Measurements from ENCODE around the gene TENM4.

The TENM4 gene

DNA sequence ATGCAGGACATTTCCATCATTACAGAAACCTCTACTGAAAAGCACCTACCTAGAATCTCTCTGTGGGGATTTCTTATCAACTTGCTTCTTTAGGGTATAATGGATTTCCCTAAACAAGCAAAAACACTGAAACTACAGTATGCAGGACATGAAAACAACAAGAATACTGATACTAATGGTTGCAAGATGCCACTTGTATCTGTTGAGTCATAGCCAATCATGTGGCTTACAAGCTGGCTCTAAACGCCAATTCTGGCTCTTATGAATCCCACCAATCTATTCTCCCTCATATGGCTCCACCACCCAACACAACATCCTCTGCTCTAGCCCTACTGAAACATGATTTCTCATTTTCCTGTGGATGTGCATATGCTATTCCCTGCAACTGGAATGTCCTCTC is 22.6 kb downstream of the TENM4 start:
- DNase-seq (ENCODE audit: low read depth in 3 of 3): no peak

DNA sequence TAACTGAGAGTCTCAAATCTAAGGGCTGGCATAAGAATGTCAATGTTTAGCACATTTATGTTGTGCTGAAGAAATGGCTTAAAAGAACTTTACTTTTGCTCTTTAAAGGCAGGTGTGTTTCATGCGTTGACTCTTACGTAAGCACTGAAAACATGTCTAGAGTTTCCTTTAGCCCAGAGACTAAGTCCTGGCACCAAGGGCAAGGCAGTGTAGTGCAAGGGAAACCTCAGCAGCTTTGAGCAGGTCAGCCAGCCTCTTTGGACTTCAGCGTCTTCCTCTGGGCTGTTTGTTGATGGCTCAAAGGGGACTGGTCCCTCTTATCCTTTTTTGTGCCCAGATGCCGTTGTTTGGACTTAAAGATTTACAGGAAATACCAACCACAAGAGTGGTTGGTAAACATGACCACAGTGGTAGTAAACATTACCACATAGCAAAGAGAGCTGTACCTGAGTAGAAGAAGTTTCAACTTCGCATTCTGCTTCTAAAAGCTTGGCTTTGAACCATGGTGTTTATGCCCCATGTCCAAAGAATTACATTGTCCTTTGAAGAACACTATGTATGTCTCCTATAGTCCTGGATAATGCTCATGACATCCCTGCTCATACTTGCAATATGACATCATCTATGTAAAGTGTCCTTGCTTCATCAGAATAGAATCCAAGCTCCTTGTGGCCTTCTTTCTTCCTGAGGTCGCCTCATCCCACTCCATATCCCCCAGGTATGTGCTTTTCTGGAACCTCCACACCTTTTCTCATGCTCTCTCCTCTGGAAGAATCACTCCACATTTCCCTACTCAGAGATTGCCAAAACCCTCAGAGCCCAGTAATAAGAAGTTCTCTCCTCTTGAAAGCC is 23.5 kb downstream of the TENM4 start:
- DNase-seq (ENCODE audit: low read depth in 3 of 3): no peak

- DNase-seq (ENCODE audit: low read depth in 3 of 3): no peak
Observed at GRCh38 chr11:79415912-79416311, 24.9 kb downstream of the TENM4 start.

GRCh38 chr11:79415411-79415810 is 25.4 kb downstream of the TENM4 start:
- DNase-seq (ENCODE audit: low read depth in 3 of 3): no peak

- no peak for DNase-seq (ENCODE audit: low read depth in 3 of 3)
Observed at GRCh38 chr11:79414644-79415317, 26.0 kb downstream of the TENM4 start.

GRCh38 chr11:79414041-79414440 is 26.8 kb downstream of the TENM4 start:
- no peak for DNase-seq (ENCODE audit: low read depth in 3 of 3)

GRCh38 chr11:79413268-79413667 is 27.6 kb downstream of the TENM4 start:
- DNase-seq (ENCODE audit: low read depth in 3 of 3): no peak

- DNase-seq (ENCODE audit: low read depth in 3 of 3): no peak
Observed at GRCh38 chr11:79412761-79413160, 28.1 kb downstream of the TENM4 start.

GRCh38 chr11:79409330-79409729 is 31.5 kb downstream of the TENM4 start:
- DNase-seq (ENCODE audit: low read depth in 3 of 3): no peak

DNA sequence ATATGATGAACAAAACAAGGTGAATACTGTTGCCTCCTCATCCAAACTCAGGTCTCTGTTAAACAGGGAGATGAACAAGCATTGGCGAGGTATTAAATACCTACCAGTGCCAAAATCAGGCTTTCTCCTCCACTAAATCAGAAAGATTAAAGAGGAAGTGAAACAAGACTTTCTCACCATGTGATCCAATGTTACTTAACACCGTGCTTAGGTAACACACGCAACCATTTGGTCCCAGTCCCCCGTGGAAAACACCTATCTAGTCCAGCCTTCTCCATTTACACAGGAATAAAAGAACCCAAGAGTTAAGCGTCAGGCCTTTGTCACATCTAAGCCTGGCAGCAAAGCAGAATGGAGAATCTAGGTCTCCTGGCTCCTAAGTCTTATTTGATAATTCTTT is 34.5 kb downstream of the TENM4 start:
- no peak for DNase-seq (ENCODE audit: low read depth in 3 of 3)

- DNase-seq (ENCODE audit: low read depth in 3 of 3): no peak
Observed at GRCh38 chr11:79404806-79405205, 36.0 kb downstream of the TENM4 start.

DNA sequence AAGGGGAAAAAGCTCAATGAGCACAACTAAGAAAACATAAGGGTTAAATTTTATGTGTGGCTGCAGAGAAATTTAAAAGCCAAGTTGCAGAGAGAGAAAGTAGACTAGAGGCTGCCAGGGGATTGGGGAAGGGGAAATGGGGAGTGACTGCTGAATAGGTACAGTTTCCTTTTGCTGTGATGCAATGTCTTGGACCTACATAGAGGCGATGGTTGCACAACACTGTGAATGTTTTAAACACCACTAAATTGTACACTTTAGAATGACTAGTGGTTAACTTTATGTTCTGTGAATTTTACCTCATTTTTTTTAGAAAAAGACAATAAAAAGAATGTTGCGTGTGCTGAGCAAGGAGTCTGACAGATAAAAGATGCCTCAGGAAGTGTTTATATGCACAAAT is 36.5 kb downstream of the TENM4 start:
- no peak for DNase-seq (ENCODE audit: low read depth in 3 of 3)

GRCh38 chr11:79403839-79404238 is 37.0 kb downstream of the TENM4 start:
- DNase-seq (ENCODE audit: low read depth in 3 of 3): no peak

DNA sequence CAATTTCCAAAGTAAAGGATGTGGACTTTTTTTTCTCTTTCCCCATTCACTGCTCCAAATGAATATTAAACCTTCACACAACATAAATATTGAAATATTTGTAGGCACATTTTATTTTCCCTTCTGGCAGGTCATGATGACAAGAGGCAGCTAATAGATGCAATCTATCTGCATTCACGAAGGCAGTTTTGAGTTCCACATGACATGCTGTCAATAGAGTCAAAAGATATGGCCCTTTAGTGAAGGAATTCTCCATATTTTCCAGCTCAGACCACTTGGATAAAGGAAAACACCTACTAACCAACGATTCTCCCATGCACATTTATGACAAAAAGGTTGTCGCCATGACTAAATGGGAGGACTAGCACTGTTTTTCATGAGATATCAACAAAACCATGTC is 37.9 kb downstream of the TENM4 start:
- DNase-seq (ENCODE audit: low read depth in 3 of 3): no peak

GRCh38 chr11:79400717-79401330 is 40.0 kb downstream of the TENM4 start:
- DNase-seq (ENCODE audit: low read depth in 3 of 3): no peak

- no peak for DNase-seq (ENCODE audit: low read depth in 3 of 3)
Observed at GRCh38 chr11:79400206-79400605, 40.6 kb downstream of the TENM4 start.

DNA sequence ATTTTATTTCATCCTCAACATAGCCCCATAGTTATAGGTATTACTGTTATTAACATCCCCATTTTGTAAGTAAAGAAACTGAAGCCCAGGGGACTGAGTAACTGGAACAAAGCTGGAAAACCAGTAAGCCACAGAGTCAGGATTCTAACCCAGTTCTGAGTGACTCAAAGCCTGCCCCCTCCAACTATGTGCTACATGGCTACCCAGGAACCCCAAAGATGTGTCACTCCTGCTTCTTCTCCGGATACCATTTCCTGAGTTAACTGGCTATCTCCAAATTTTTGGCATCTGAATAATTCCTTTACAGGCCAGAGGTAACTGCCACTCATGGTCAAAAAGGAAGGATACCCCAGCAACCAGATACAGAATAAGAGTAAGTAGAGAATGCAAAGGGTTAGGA is 43.6 kb downstream of the TENM4 start:
- no peak for DNase-seq (ENCODE audit: low read depth in 3 of 3)

- no peak for DNase-seq (ENCODE audit: low read depth in 3 of 3)
Observed at GRCh38 chr11:79396674-79397073, 44.2 kb downstream of the TENM4 start.

- DNase-seq (ENCODE audit: low read depth in 3 of 3): no peak
Observed at GRCh38 chr11:79396001-79396400, 44.8 kb downstream of the TENM4 start.

DNA sequence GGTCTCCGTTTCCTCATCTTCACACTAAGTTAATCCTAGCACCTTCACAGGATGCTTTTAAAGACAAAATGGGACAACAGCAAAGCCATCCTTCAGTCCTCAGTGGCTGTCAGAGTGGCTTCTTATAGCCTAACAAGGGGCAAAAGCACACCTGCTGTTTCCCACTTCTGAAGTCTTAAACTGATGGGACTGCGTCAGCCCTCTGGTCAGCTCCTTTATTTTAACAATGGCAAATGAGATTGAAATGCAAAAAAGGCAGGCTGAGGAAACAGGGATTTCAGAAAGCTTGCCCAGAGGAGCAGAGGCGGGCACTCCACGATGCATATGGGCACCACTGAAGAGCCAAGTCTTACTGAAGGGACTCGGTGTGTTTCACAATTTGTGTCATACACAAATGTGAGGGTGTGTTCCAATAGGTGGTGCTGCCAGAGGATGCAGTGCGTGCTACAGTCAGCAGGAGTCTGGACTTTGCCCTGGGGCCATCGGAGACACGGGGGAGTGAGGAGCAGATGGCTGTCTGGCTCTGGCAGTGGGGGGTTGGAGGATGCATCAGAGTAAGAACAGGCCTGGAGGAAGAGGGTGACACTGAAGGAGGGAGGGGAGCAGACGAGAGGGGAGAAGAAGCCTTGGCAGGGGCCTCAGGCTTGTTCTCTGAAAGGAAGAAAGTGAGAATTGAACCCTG is 47.3 kb downstream of the TENM4 start:
- no peak for DNase-seq (ENCODE audit: low read depth in 3 of 3)

- DNase-seq (ENCODE audit: low read depth in 3 of 3): no peak
Observed at GRCh38 chr11:79392161-79392560, 48.7 kb downstream of the TENM4 start.

DNA sequence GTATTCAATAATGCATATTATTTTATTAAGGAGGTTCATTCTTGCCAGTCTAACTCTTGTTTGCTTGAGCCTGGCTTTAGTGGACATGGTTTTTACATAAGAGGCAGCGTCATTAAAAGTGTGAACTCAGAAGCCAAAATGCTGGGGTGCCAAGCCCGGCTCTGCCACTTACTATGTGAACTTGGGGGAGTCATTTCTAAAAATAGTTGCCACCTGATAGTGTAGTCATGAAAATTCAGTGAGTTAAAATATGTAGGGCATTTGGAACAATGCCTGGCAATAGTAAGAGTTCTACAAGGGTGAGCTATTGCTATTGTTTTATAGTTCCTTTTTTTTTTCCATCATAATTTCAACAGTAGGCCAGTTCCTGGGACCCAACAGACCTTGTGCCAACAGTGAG is 49.9 kb downstream of the TENM4 start:
- no peak for DNase-seq (ENCODE audit: low read depth in 3 of 3)

Measured in stimulated activated CD4-positive, alpha-beta T cell treated with anti-CD3 and anti-CD28 coated beads, TNF-alpha, amount 100 ng/mL, for 48 hours (primary cell).